Activated effector memory CD4-positive, alpha-beta T cell treated with anti-CD3 and anti-CD28 coated beads, Interleukin-2, amount 50 U/mL, for 16 hours (primary cell): ENCODE results near the gene UBIAD1.
A peak's percentile ranks its signal among the peaks of the same experiment; 100 is the strongest.
"Not testable (repeated sequence)": the region's sequence is repeated elsewhere in the genome, so short reads cannot be mapped to it uniquely, and the experiment has no call there.

Experiments
- DNase-seq: peaks from one replicate; pipeline ENCODE4 v3.0.0-alpha.2; 2020

Gene UBIAD1, protein sequence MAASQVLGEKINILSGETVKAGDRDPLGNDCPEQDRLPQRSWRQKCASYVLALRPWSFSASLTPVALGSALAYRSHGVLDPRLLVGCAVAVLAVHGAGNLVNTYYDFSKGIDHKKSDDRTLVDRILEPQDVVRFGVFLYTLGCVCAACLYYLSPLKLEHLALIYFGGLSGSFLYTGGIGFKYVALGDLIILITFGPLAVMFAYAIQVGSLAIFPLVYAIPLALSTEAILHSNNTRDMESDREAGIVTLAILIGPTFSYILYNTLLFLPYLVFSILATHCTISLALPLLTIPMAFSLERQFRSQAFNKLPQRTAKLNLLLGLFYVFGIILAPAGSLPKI

GRCh38 chr1:11272832-11273594 lies at the start of gene UBIAD1:
Gene UBIAD1, plus strand, starts transcription at chr1:11273198. Its CDS starts 334 bp downstream, at chr1:11273532.
- DNase-seq = peak; percentile 92

DNA sequence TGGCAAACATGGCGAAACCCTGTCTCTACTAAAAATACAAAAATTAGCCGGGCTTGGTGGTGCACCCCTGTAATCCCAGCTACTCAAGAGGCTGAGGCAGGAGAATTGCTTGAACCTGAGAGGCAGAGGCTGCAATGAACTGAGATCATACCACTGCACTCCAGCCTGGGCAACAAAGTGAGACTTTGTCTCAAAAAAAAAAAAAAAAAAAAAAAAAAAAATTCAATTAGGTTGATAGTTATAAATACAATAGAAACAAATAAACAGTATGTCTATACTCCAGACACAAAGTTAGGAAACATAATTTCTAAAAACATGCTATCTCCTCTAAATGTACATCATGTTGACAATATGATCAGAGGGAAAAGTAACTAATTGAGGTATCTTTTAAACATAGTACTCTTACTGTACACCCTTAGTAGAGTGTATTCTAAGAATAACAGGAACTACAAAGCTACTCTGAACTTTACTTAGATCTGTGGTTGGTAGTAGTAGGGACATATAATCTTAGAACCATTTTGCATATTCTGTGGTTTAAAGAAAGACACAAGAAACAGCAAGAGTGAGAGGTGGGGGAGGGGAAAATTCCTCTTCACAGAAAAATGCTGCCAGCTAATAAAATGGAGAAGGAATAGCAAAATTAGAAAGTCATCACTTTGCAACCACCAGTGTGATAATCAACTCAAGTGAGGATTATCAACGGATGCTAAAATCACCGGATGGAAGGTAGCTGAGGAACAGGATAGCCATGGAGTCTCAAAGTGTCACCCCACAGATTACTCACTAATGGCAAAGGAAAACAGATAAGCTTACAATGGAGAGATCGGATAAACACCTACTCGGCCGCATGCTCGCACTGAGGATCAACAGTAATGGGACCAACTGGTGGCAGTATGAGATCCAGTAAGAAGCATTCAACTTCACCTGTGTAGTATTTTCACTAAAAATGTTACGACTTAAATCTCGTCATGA lies 45.6 kb upstream of the UBIAD1 start:
- no peak for DNase-seq

DNA sequence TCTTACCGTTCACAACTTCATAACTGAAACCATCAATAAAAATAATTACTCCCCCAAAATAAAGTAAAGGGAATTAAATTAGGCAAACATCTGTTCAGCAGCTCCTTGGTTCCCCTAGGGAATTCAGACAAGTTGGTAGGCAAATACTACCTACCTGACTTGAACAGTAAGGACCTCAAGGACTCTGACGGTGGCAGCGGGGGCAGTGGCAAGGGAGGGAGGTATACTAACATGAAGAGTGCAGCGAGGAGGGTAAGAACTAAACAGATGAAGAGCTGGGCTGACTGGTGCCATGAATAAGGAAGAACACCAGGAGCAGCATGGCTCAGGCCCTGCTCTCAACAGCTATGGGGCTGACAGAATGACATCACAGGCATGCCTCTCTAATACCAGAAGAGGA lies 43.8 kb upstream of the UBIAD1 start:
- no peak for DNase-seq

GRCh38 chr1:11233208-11233607 lies 39.8 kb upstream of the UBIAD1 start:
- no peak for DNase-seq

DNA sequence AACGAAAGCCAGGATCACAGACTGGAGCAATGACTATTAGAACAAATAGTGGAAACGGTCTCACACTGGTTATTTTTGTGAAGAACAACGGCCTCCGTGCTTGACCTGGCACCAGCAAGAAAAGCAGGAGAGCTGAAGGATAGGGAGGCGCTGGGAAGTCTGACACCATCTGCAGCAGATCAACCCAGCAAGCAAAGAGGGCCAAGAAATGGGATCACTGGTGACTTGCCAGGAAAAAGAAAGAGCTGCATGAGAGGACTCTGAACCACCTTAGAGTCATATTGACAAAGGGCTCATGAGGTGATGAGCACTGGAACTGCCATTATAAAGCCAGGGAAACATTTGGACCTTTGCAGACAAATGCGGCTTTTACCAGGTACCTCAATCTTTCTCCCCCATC lies 35.6 kb upstream of the UBIAD1 start:
- no peak for DNase-seq

DNA sequence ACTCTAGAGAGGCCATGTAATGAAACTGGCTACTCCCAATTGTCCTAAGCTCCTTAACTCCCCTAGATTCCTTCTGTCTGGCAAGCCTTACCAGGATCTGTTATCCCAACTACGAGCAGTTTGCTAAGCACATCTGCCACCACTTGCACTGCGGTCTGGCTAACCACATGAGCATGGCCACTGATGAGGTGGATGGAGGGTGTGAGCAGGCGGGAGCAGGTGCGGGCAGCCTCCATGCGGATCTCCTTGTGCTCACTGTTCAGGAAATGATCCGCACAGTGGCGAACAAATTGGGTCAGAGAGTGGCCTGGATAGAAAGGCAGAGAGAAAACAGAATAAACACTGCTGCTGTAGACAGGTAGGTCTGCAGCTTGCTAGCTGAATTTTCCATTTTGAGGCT lies 34.7 kb upstream of the UBIAD1 start:
- no peak for DNase-seq

GRCh38 chr1:11245248-11245647 lies 27.8 kb upstream of the UBIAD1 start:
- DNase-seq = no peak

- no peak for DNase-seq
Measured at GRCh38 chr1:11245904-11246719, 26.9 kb upstream of the UBIAD1 start.

- DNase-seq = no peak
Measured at GRCh38 chr1:11248169-11248568, 24.8 kb upstream of the UBIAD1 start.

DNA sequence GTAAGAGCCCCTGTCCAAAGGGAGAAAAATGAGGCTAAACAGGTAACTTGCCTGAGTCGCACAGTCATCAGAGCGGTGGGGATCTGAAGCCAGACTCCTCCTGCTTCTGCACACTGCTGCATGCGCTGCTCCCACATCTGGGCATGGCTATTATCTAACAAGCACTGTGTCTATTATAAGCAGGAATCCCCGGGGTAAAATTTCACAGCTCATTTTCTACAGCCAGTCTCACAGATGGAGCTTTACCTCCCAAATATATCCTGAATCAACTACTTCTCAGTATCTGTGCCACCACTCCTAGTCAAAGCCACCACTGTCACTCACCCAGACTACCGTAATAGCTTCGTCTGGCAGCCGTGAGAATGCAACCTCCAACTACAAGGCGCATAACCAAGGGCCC lies 20.5 kb upstream of the UBIAD1 start:
- DNase-seq = no peak

DNA sequence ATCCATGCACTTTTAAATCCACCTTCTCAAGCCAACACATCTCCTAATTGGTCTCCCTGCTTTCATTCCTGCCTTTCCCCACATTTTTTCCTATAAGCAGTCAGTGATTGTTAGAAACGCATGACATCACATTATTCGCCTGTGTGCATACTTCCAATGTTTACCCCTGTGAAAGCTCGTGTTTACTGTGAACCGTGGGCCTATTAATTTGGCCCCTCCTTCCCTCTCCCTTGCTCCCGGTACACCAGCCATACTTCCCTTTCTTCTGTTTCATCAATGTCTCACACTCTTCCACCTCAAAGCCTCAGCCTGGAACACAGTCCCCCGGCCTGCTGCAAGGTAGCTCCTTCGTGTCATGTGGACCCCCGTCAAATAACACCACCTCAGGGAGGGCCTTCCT lies 19.8 kb upstream of the UBIAD1 start:
- peak; percentile 30 for DNase-seq

GRCh38 chr1:11256299-11256698 lies 16.7 kb upstream of the UBIAD1 start:
- peak; percentile 22 for DNase-seq

DNA sequence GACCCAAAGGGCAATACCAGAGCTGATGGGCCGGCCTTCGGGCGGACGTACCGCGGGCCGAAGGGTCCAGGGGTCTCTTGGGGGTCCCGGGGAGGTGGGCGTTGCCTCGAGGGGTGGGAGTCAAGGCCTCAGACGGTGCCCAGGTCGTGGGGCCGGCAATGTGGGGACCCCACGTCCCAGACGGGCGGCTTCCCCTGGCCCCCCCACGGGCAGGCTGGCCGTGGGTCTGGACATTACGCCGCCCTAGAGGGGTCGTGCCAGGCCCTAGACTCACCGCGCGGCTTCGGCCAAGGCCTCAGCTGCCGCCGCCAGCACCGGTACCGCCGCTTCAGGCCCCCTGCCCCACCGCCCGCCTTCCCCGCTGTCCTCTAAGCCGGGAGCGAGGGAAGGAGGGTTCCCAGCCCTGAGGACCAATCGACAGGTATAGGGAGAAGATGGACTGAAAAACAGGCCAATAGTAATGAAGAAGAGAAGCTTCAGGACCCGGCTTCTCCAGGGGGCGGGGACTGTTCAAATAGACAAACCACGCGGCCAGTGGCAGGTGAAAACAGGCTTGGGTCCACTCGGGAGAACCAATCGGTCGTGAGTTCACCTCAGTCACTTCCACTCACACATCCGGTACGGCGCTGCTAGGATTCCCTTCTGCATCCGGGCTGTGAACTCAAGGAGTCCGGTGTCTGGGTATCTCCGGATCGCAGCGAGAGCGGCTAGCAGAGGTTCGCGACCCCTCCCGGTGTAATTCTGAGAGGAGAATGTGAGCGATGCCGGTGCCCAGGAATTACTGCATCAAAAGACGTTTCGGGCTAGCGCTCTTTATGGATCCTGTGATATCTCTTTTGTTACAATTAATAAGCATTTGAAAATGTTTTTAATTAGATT lies 10.6 kb upstream of the UBIAD1 start, which contains the start of gene MTOR:
TSS of gene MTOR (minus strand) at position 381 of the 879 bp plus-strand sequence. CDS start 3,142 bp downstream, outside the sequence.
- DNase-seq = peak; percentile 99

DNA sequence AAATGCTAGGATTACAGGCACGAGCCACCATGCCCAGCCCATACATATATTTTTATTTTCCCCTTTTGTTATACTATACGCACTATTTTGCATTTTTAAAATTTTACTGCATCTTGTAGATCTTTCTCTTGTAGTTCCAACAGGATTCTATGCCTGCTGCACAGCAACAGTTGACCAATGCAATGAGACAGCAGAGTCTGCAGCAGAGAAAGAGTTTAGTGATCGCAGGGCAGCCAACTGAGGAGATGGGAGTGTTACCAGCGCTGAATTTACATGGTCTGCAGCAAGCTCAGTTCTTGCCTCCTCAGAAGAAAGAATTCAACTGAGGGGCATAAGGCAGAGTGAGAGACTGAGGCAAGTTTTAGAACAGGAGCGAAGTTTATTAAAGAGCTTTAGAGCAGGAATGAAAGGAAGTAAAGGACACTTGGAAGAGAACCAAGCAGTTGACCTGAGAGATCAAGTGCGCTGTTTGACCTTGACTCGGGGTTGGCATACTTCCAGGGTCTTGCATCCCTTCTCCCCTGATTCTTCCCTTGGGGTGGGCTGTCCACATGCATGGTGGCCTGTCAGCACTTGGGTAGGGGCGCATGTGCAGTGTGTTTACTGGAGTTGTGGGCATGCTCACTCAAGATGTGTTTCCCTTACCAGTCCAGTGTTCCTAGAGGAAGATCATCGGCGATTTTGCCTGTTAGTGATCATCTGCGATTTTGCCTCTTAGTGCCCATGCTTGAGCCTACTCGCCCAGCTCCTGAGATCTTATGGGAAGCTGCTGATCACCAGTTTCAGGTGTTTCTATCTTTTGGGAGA lies 6.5 kb upstream of the UBIAD1 start:
- DNase-seq = no peak

DNA sequence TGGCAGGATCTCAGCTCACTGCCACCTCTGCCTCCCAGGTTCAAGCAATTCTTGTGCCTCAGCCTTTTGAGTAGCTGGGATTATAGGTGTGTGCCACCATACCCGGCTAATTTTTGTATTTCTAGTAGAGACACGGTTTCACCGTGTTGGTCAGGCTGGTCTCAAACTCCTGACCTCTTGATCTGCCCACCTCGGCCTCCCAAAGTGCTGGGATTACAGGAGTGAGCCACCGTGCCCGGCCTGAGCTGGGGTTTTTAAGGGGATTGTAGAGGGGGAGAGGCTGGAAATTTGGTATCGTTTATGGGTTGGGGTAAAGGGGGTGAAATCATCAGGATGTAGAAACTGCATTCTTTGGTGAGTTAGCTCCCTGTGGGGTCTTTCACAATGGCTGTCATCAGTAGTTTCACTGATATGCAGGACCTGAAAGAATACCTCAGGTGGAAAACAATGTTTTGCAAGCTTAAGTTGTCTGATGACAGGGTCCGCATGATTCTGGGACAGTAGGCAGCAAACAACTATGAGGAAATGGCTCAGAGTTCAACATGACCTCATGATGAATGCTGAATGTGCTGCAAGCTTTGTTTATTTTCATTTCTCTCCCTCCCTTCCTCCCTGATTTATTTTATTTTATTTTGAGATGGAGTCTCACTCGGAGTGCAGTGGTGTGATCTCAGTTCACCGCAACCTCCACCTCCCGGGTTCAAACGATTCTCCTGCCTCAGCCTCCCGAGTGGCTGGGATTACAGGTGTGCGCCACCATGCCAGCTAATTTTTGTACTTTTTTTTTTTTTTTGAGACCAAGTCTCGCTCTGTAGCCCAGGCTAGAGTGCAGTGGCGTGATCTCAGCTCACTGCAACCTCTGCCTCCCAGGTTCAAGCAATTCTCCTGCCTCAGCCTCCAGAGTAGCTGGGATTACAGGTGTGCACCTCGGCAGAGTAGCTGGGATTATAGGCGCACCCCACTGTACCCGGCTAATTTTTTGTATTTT lies 5.4 kb upstream of the UBIAD1 start:
- not testable (repeated sequence) for DNase-seq

DNA sequence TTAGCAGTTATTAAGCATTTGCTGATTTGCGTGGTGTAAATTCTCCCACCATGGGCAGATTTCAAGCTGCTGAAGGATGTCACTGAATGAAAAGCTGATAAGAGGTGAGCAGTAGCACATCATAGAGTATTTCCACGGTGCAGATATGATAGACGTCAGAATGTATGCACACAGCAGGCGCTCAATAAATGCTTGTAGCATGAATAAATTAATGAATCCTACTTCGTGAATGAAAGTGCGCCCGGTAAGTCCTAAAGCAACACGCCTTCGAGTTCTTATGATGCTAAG lies 510 bp upstream of the UBIAD1 start:
- DNase-seq = no peak

- DNase-seq = no peak
Measured at GRCh38 chr1:11273595-11274234, 717 bp downstream of the UBIAD1 start.

DNA sequence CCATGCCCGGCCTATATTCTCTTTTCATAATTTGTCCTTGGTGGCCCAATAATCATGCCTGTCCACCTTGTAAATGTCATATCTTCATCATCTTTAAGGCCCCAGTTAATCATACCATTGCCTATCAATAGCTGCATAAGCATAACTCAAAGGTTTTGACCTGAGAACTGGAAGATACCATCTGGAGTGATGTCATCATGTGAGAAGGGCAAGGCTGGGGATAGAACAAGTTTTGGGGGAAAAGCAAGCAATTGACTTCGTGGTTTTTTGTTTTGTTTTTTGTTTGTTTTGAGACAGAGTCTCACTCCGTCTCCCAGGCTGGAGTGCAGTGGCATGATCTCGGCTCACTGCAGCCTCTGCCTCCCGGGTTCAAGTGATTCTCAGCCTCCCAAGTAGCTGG lies 6.2 kb downstream of the UBIAD1 start:
- no peak for DNase-seq

DNA sequence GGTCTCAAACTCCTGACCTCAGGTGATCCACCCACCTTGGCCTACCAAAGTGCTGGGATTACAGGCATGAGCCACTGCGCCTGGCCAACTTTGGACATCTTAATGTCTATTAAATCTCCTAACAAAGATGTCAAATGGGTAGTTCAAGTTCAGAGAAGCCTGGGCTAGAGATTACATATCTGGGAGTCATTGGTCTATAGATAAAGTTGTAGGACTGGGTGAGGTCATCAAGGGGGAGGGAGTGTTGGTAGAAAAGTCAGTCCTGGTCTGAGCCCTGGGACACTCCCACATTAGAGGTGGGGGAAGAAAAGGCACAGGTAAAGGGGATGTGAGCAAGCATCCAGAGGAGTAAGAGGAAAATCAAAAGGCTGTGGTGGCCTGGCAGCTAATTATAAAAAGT lies 6.6 kb downstream of the UBIAD1 start:
- DNase-seq = no peak
